Astrocyte (in vitro differentiated cells and primary cell): ENCODE data around the gene COL28A1. TPM values are rescaled to one million over a fixed set of nuclear protein-coding genes. Genes with fewer than 3 reads are reported as not detected.

Experiments
- DNase-seq: peaks from one replicate; pipeline ENCODE4 v3.0.0-alpha.2; 2010; ENCODE audit warnings: low read depth
- FAIRE-seq: peaks from 2 replicates; lab custom pipeline; 2011; peaks lifted over from hg19 to GRCh38; lab: Jason Lieb, UNC
- H2AFZ ChIP-seq: 2 replicates; pipeline ENCODE4 v1.6.0; 2012; ENCODE audit warnings: low read depth, low read length, inconsistent platforms
- H3K27ac ChIP-seq: 2 replicates; pipeline ENCODE4 v1.5.1; 2011; ENCODE audit warnings: low read depth, low read length, inconsistent platforms
- H3K27me3 ChIP-seq: 2 replicates; pipeline ENCODE4 v1.6.0; 2011; ENCODE audit warnings: low read length, inconsistent platforms; ENCODE audit not compliant: insufficient read depth
- H3K36me3 ChIP-seq: 2 replicates; pipeline ENCODE4 v1.5.1; 2011; ENCODE audit warnings: low read length, inconsistent platforms; ENCODE audit not compliant: insufficient read depth
- H3K4me1 ChIP-seq: 2 replicates; pipeline ENCODE4 v1.5.1; 2011; ENCODE audit warnings: low read length, inconsistent platforms; ENCODE audit not compliant: insufficient read depth
- H3K4me2 ChIP-seq: 2 replicates; pipeline ENCODE4 v1.6.0; 2012; ENCODE audit warnings: low read length, inconsistent platforms
- H3K4me3 ChIP-seq: 2 replicates; pipeline ENCODE4 v1.5.1; 2011; ENCODE audit warnings: low read depth, mild to moderate bottlenecking, low read length, inconsistent platforms; ENCODE audit not compliant: insufficient read depth
- H3K79me2 ChIP-seq: 2 replicates; pipeline ENCODE4 v1.6.0; 2012; ENCODE audit warnings: mild to moderate bottlenecking, low read length, inconsistent platforms; ENCODE audit not compliant: insufficient read depth
- H3K9ac ChIP-seq: 2 replicates; pipeline ENCODE4 v1.6.0; 2012; ENCODE audit warnings: mild to moderate bottlenecking, low read length, inconsistent platforms
- H3K9me3 ChIP-seq: 2 replicates; pipeline ENCODE4 v1.5.1; 2012; ENCODE audit warnings: low read depth, mild to moderate bottlenecking, low read length, inconsistent platforms; ENCODE audit not compliant: insufficient read depth
- H4K20me1 ChIP-seq: 2 replicates; pipeline ENCODE4 v1.6.0; 2012; ENCODE audit warnings: low read length, inconsistent platforms; ENCODE audit not compliant: insufficient read depth
- H3K27ac Mint-ChIP-seq: one replicate; pipeline ENCODE4 v1.8.0; 2021; ENCODE audit warnings: mild to moderate bottlenecking, mixed read lengths; ENCODE audit not compliant: unreplicated experiment
- H3K27me3 Mint-ChIP-seq: one replicate; pipeline ENCODE4 v1.8.0; 2021; ENCODE audit warnings: low read depth, mixed read lengths; ENCODE audit not compliant: unreplicated experiment
- H3K36me3 Mint-ChIP-seq: one replicate; pipeline ENCODE4 v1.8.0; 2021; ENCODE audit warnings: low read depth, mixed read lengths; ENCODE audit not compliant: unreplicated experiment
- H3K4me1 Mint-ChIP-seq: one replicate; pipeline ENCODE4 v1.8.0; 2021; ENCODE audit warnings: low read depth, mixed read lengths; ENCODE audit not compliant: unreplicated experiment
- H3K4me3 Mint-ChIP-seq: one replicate; pipeline ENCODE4 v1.8.0; 2021; ENCODE audit warnings: mild to moderate bottlenecking, moderate library complexity, mixed read lengths; ENCODE audit not compliant: unreplicated experiment
- H3K9me3 Mint-ChIP-seq: one replicate; pipeline ENCODE4 v1.8.0; 2021; ENCODE audit warnings: mild to moderate bottlenecking, mixed read lengths; ENCODE audit not compliant: unreplicated experiment
- EZH2 ChIP-seq: IDR thresholded peaks from 2 replicates; pipeline ENCODE4 v1.6.1; 2012; ENCODE audit warnings: mild to moderate bottlenecking, low read length, inconsistent platforms; ENCODE audit not compliant: insufficient read depth
- total RNA-seq: library from RNA; stranded (reverse); gene quantifications from 2 replicates; pipeline ENCODE4 v1.2.1, GENCODE V29; 2021
- TF ChIP-seq, protein P1 (sequence below): IDR thresholded peaks from 2 replicates; pipeline ENCODE4 v1.5.1; 2011; ENCODE audit warnings: low read depth, mild to moderate bottlenecking, inconsistent platforms, low read length, moderate library complexity; ENCODE audit not compliant: insufficient read depth

COL28A1 gene
- total RNA-seq, 1 donor from 2014 or later: 0.11 TPM

DNA sequence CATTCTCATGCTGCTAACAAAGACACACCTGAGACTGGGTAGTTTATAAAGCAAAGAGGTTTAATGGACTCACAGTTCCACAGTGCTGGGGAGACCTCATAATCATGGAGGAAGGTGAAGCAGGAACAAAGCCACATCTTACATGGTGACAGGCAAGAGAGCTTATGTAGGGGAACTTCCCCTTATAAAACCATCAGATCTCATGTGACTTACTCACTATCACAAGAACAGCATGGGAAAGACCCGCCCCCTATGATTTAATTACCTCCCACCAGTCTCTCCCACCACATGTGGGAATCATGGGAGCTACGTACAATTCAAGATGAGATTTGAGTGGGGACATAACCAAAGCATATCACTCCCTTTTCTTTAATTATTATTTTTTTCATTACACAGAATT lies 16.6 kb downstream of the COL28A1 start:
- H3K4me1 Mint-ChIP-seq: peaks cover 2% of the 10 kb centered on the region
- FAIRE-seq: no peak
- Histone ChIP-seq H3K79me2 (no peaks in the 10 kb centered on the region), H3K9ac (no peak overlapping the region), H3K36me3 (no peaks in the 10 kb centered on the region), H2AFZ (no peak overlapping the region), H3K4me2 (no peak overlapping the region), H3K27me3 (no peaks in the 10 kb centered on the region), H3K4me1 (no peaks in the 10 kb centered on the region), H3K9me3 (no peaks in the 10 kb centered on the region), H3K4me3 (no peak overlapping the region), H3K27ac (no peak overlapping the region), H4K20me1 (no peaks in the 10 kb centered on the region)
- H3K4me3 Mint-ChIP-seq: no peak overlapping the region
- no peak for DNase-seq
- no peaks in the 10 kb centered on the region for H3K9me3 Mint-ChIP-seq
- no peaks in the 10 kb centered on the region for H3K36me3 Mint-ChIP-seq
- TF ChIP-seq, protein P1, sequence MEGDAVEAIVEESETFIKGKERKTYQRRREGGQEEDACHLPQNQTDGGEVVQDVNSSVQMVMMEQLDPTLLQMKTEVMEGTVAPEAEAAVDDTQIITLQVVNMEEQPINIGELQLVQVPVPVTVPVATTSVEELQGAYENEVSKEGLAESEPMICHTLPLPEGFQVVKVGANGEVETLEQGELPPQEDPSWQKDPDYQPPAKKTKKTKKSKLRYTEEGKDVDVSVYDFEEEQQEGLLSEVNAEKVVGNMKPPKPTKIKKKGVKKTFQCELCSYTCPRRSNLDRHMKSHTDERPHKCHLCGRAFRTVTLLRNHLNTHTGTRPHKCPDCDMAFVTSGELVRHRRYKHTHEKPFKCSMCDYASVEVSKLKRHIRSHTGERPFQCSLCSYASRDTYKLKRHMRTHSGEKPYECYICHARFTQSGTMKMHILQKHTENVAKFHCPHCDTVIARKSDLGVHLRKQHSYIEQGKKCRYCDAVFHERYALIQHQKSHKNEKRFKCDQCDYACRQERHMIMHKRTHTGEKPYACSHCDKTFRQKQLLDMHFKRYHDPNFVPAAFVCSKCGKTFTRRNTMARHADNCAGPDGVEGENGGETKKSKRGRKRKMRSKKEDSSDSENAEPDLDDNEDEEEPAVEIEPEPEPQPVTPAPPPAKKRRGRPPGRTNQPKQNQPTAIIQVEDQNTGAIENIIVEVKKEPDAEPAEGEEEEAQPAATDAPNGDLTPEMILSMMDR: no peak
- no peak for TF ChIP-seq EZH2
- no peak overlapping the region for H3K27ac Mint-ChIP-seq
- no peaks in the 10 kb centered on the region for H3K27me3 Mint-ChIP-seq

DNA sequence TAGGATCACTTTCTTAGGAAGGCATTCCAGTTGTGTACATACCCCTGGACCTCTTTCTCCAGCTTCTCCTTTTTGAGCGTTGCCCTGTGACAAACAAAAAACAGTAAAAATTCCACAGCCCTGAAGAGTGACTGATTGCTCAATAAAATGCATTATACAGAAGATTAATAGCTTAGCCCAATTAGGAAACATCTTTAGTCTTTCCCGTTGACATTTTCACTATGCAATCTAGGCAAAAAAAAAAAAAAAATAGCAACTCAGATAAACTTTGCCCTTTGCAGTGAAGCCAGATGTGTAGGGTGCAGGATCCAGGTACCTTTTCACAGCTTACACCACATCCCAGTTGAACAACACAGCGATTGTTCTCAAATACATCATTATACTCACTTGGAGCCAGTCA lies 17.9 kb downstream of the COL28A1 start:
- Histone ChIP-seq H3K79me2 (no peaks in the 10 kb centered on the region), H3K36me3 (no peaks in the 10 kb centered on the region), H3K4me2 (no peak overlapping the region), H3K9ac (no peak overlapping the region), H3K4me1 (no peaks in the 10 kb centered on the region), H4K20me1 (no peaks in the 10 kb centered on the region), H3K4me3 (no peak overlapping the region), H3K27ac (no peak overlapping the region), H3K27me3 (no peaks in the 10 kb centered on the region), H2AFZ (no peak overlapping the region), H3K9me3 (no peaks in the 10 kb centered on the region)
- Mint-ChIP-seq H3K4me3 (no peak overlapping the region), H3K27ac (no peak overlapping the region), H3K27me3 (no peaks in the 10 kb centered on the region), H3K9me3 (no peaks in the 10 kb centered on the region), H3K36me3 (no peaks in the 10 kb centered on the region), H3K4me1 (peaks cover 2% of the 10 kb centered on the region)
- no peak for DNase-seq
- no peak for FAIRE-seq
- TF ChIP-seq, protein P1: no peak
- no peak for TF ChIP-seq EZH2

DNA sequence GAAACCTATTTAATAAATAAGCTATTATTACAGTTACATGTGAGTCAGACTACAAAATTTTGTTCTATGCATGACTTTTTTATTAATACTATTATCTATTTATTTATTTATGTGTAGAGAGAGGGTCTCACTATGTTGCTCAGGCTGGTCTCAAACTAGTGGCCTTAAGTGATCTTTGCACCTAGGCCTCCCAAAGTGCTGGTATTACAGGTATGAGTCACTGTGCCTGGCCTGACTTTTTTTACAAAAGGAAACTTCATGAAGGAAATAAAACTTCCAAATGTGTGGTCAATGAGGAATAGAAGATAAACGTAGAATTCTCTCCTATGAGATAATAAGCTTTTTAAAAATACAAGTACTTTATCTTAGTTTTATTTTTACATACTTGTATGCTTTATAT lies 19.0 kb downstream of the COL28A1 start:
- peaks cover 2% of the 10 kb centered on the region for H3K4me1 Mint-ChIP-seq

More for the DNA sequence above, 19.0 kb downstream of the COL28A1 start:
- DNase-seq: no peak
- no peaks in the 10 kb centered on the region for H3K79me2 ChIP-seq
- Mint-ChIP-seq H3K9me3 (no peaks in the 10 kb centered on the region), H3K27me3 (no peaks in the 10 kb centered on the region), H3K27ac (no peak overlapping the region), H3K36me3 (no peaks in the 10 kb centered on the region), H3K4me3 (no peak overlapping the region)
- H4K20me1 ChIP-seq: no peaks in the 10 kb centered on the region
- no peak overlapping the region for H3K9ac ChIP-seq
- no peaks in the 10 kb centered on the region for H3K9me3 ChIP-seq
- FAIRE-seq: peak; percentile 39
- no peaks in the 10 kb centered on the region for H3K27me3 ChIP-seq
- H3K27ac ChIP-seq: no peak overlapping the region
- no peaks in the 10 kb centered on the region for H3K4me1 ChIP-seq
- H3K4me3 ChIP-seq: no peak overlapping the region
- H2AFZ ChIP-seq: no peak overlapping the region
- H3K36me3 ChIP-seq: no peaks in the 10 kb centered on the region
- H3K4me2 ChIP-seq: no peak overlapping the region
- TF ChIP-seq, protein P1: no peak
- no peak for TF ChIP-seq EZH2
